SK-N-SH (cell line): ENCODE results near the gene PCDHGA5. TPM values are rescaled to one million over a fixed set of nuclear protein-coding genes. Genes with fewer than 3 reads are reported as not detected.

Experiments used
- CTCF ChIA-PET: fragments of 300-600, 350-600 bp; formaldehyde crosslinking; extraction: SDS; loops from one replicate; lab custom pipeline; 2021; lab: Yijun Ruan, JAX
- POLR2A ChIA-PET: fragments of 350-600 bp; sonication (Branson Sonifier 250); formaldehyde crosslinking; extraction: SDS; loops from one replicate; lab custom pipeline; 2020; ENCODE audit warnings: antibody characterized with exemption, inconsistent platforms; lab: Yijun Ruan, JAX
- DNase-seq: peaks from one replicate; pipeline ENCODE4 v3.0.0; 2012
- H2AFZ ChIP-seq: fragments of 200-600 bp; sonication (generic); 2 replicates; pipeline ENCODE4 v1.8.1; 2016; ENCODE audit warnings: antibody characterized with exemption, mild to moderate bottlenecking, low read depth
- H3F3A ChIP-seq: fragments of 200-600 bp; sonication (generic); replicated peaks from 2 replicates; pipeline ENCODE3; 2016; ENCODE audit warnings: antibody characterized with exemption, mild to moderate bottlenecking; ENCODE audit not compliant: insufficient read depth
- H3K27ac ChIP-seq, 2 experiments: fragments of 200-500 bp in 1 of 2; fragments of 200-600 bp in 1 of 2; sonication (Bioruptor generic) in 1 of 2; sonication (generic), shearing (Covaris generic) in 1 of 2; 2 replicates each; pipeline versions ENCODE4 v1.5.1 to v1.6.1; 2014 to 2016; ENCODE audit warnings: low read depth in 2 of 2, inconsistent platforms in 1 of 2, low read length in 1 of 2, mild to moderate bottlenecking in 1 of 2, mixed read lengths in 1 of 2
- H3K27me3 ChIP-seq: fragments of 200-600 bp; sonication (generic), shearing (Covaris generic); 2 replicates; pipeline ENCODE4 v1.6.1; 2016; ENCODE audit warnings: mixed run types; ENCODE audit not compliant: insufficient read depth
- H3K36me3 ChIP-seq, 2 experiments: fragments of 200-500 bp in 1 of 2; fragments of 200-600 bp in 1 of 2; sonication (Bioruptor generic) in 1 of 2; sonication (generic) in 1 of 2; replicated peaks in 1 of 2; 2 replicates each; pipeline versions ENCODE3 to v1.5.1; 2014 to 2016; ENCODE audit warnings: low read length in 1 of 2, mild to moderate bottlenecking in 1 of 2; ENCODE audit not compliant: insufficient read depth in 2 of 2, control insufficient read depth in 1 of 2
- H3K4me1 ChIP-seq, 2 experiments: fragments of 200-500 bp in 1 of 2; fragments of 200-600 bp in 1 of 2; sonication (Bioruptor generic) in 1 of 2; sonication (generic), shearing (Covaris generic) in 1 of 2; 2 replicates each; pipeline versions ENCODE4 v1.5.1 to v1.6.1; 2014 to 2016; ENCODE audit warnings: low read depth in 1 of 2, low read length in 1 of 2, mixed run types in 1 of 2; ENCODE audit not compliant: insufficient read depth in 2 of 2, control insufficient read depth in 1 of 2
- H3K4me2 ChIP-seq: fragments of 200-600 bp; sonication (generic), shearing (Covaris generic); 2 replicates; pipeline ENCODE4 v1.6.1; 2017; ENCODE audit warnings: mixed run types
- H3K4me3 ChIP-seq, 2 experiments: fragments of 200-500 bp in 1 of 2; fragments of 200-600 bp in 1 of 2; sonication (Bioruptor generic) in 1 of 2; sonication (generic), shearing (Covaris generic) in 1 of 2; 2 replicates each; pipeline versions ENCODE4 v1.5.1 to v1.8.1; 2014 to 2016; ENCODE audit warnings: low read depth in 2 of 2, inconsistent platforms in 1 of 2, low read length in 1 of 2, mild to moderate bottlenecking in 1 of 2, mixed read lengths in 1 of 2, moderate library complexity in 1 of 2
- H3K79me2 ChIP-seq: fragments of 200-600 bp; sonication (generic); 2 replicates; pipeline ENCODE4 v1.8.1; 2017; ENCODE audit warnings: mild to moderate bottlenecking; ENCODE audit not compliant: insufficient read depth
- H3K9ac ChIP-seq: fragments of 200-600 bp; sonication (generic); 2 replicates; pipeline ENCODE4 v1.6.1; 2017; ENCODE audit warnings: mixed run types
- H3K9me2 ChIP-seq: fragments of 200-600 bp; sonication (generic); 2 replicates; pipeline ENCODE4 v1.6.1; 2017; ENCODE audit warnings: mixed run types
- H3K9me3 ChIP-seq: fragments of 200-600 bp; sonication (generic); 2 replicates; pipeline ENCODE4 v1.6.1; 2017; ENCODE audit warnings: mixed run types, mild to moderate bottlenecking, moderate library complexity
- H4K20me1 ChIP-seq: fragments of 200-600 bp; sonication (generic); 2 replicates; pipeline ENCODE4 v1.6.1; 2017; ENCODE audit warnings: mild to moderate bottlenecking, mixed run types; ENCODE audit not compliant: insufficient read depth
- CHD2 ChIP-seq: fragments of 150-350 bp; IDR thresholded peaks from 2 replicates; pipeline ENCODE4 v1.6.1; 2018; ENCODE audit warnings: low read length; ENCODE audit not compliant: partially characterized antibody
- EP300 ChIP-seq, 2 experiments: IDR thresholded peaks; 2 replicates each; pipeline versions ENCODE4 v1.4.0 to v1.6.1; 2012; ENCODE audit warnings: borderline replicate concordance in 1 of 2, low read depth in 1 of 2, low read length in 1 of 2
- FOSL2 ChIP-seq: IDR thresholded peaks from 2 replicates; pipeline ENCODE4 v1.4.0; 2012; ENCODE audit warnings: low read depth, mild to moderate bottlenecking, moderate library complexity, borderline replicate concordance
- FOXJ3 ChIP-seq: sonication (generic); formaldehyde crosslinking; IDR thresholded peaks from 2 replicates; pipeline ENCODE4 v1.5.1; 2020; ENCODE audit warnings: mild to moderate bottlenecking, missing genetic modification reagents
- FOXM1 ChIP-seq: IDR thresholded peaks from 2 replicates; pipeline ENCODE4 v1.4.0; 2012; ENCODE audit warnings: low read depth, mild to moderate bottlenecking
- GATA2 ChIP-seq: sonication (generic); formaldehyde crosslinking; IDR thresholded peaks from 2 replicates; pipeline ENCODE4 v1.5.0; 2020; ENCODE audit warnings: mild to moderate bottlenecking, missing genetic modification reagents
- IRF3 ChIP-seq: fragments of 150-350 bp; IDR thresholded peaks from 2 replicates; pipeline ENCODE4 v1.6.1; 2016; ENCODE audit warnings: mild to moderate bottlenecking, low read depth, low read length
- JUND ChIP-seq: IDR thresholded peaks from 2 replicates; pipeline ENCODE4 v1.4.0; 2012
- MEF2A ChIP-seq: IDR thresholded peaks from 2 replicates; pipeline ENCODE4 v1.4.0; 2012; ENCODE audit warnings: low read depth, borderline replicate concordance
- NFIC ChIP-seq: IDR thresholded peaks from 2 replicates; pipeline ENCODE4 v1.4.0; 2012; ENCODE audit warnings: borderline replicate concordance
- NRF1 ChIP-seq: IDR thresholded peaks from 2 replicates; pipeline ENCODE4 v1.6.1; 2012; ENCODE audit warnings: low read depth, mild to moderate bottlenecking, low read length
- POLR2AphosphoS5 ChIP-seq: IDR thresholded peaks from 2 replicates; pipeline ENCODE4 v1.6.1; 2012; ENCODE audit warnings: low read depth, low read length
- RFX5 ChIP-seq: IDR thresholded peaks from 2 replicates; pipeline ENCODE4 v1.6.1; 2012; ENCODE audit warnings: mild to moderate bottlenecking, improper control_type of control experiment, low read length
- SIN3A ChIP-seq: IDR thresholded peaks from 2 replicates; pipeline ENCODE4 v1.6.1; 2012; ENCODE audit warnings: low read depth, mild to moderate bottlenecking, low read length, moderate library complexity, borderline replicate concordance
- SMC3 ChIP-seq: IDR thresholded peaks from 2 replicates; pipeline ENCODE4 v1.6.1; 2012; ENCODE audit warnings: low read depth, low read length, improper control_type of control experiment
- TCF12 ChIP-seq: IDR thresholded peaks from 2 replicates; pipeline ENCODE4 v1.4.0; 2012
- USF1 ChIP-seq: IDR thresholded peaks from 2 replicates; pipeline ENCODE4 v1.4.0; 2012; ENCODE audit warnings: low read depth, borderline replicate concordance
- YY1 ChIP-seq: IDR thresholded peaks from 2 replicates; pipeline ENCODE4 v1.4.0; 2012; ENCODE audit warnings: low read depth, mild to moderate bottlenecking
- WGBS: methylation state at CpG from one replicate; pipeline ENCODE4 v1.1.6; 2017; ENCODE audit warnings: low lambda C conversion rate; 5-methylcytosine and 5-hydroxymethylcytosine counted together
- polyA plus RNA-seq, 3 experiments: library from polyadenylated mRNA; depleted of rRNA; stranded (reverse); fragments of >200 nt; gene quantifications; 2 replicates each; pipeline ENCODE4 v1.2.3, GENCODE V29; 2012
- TF ChIP-seq, protein P1 (sequence below): IDR thresholded peaks from 2 replicates; pipeline ENCODE4 v1.6.1; 2012; ENCODE audit warnings: mild to moderate bottlenecking, low read depth, low read length, moderate library complexity
- TF ChIP-seq, protein P2 (sequence below): fragments of 150-350 bp; IDR thresholded peaks from 2 replicates; pipeline ENCODE4 v1.6.1; 2017; ENCODE audit warnings: antibody characterized with exemption, low read length, low read depth, borderline replicate concordance

PCDHGA5 gene
- polyA plus RNA-seq, 1 of the 3 experiments (the other 2 are of a cell fraction), result 0.71 TPM

DNA sequence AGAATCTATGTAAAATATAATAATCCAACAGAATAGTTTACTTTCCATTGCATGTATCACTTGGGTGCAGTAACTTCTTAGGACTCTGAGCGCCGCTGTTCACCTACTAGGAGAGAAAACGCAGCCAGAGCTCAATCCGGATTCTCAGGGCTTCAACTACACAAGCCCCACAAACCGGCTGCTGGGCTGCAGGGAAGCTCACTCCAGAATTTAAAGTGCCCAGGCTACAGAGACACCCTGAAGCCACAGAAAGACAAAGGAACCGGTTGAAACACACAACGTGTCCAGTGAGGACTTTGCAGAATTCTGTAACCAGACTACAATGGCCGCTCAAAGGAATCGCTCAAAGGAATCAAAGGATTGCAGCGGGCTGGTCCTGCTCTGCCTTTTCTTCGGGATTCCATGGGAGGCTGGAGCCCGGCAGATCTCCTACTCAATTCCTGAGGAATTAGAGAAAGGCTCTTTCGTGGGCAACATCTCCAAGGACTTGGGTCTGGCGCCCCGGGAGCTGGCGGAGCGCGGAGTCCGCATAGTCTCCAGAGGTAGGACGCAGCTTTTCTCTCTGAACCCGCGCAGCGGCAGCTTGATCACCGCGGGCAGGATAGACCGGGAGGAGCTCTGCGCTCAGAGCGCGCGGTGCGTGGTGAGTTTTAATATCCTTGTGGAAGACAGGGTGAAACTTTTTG lies 49.0 kb downstream of the PCDHGA5 start, which contains the start of gene PCDHGA10 (continued):
- TF ChIP-seq RFX5, result no peak
- peak; percentile 26; the same call in 1 of the 2 replicates for TF ChIP-seq SMC3
- TF ChIP-seq CHD2, result no peak
- no peak for TF ChIP-seq POLR2AphosphoS5
- TF ChIP-seq EP300 (IDR thresholded peaks at IDR 0.05; ENCODE audit: borderline replicate concordance in 1 of 2, low read depth in 1 of 2, low read length in 1 of 2), result no peak
- no peak for TF ChIP-seq NFIC
- no peak for TF ChIP-seq NRF1
- no peak for TF ChIP-seq FOXM1
- TF ChIP-seq IRF3, result no peak
- no peak for TF ChIP-seq FOSL2

DNA sequence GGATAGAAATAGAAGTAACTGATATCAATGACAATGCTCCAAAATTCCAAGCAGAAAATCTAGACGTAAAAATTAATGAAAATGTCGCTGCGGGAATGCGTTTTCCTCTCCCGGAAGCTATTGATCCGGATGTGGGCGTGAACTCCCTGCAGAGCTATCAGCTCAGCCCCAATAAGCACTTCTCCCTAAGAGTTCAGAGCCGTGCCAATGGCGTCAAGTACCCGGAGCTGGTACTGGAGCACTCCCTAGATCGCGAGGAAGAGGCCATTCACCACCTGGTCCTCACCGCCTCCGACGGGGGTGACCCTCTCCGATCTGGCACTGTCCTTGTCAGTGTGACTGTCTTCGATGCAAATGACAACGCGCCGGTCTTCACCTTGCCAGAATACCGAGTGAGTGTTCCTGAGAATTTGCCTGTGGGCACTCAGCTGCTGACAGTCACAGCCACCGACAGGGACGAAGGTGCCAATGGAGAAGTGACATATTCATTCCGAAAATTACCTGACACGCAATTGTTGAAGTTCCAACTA lies 49.6 kb downstream of the PCDHGA5 start:
- no peaks in the 10 kb centered on the region for H4K20me1 ChIP-seq
- H3F3A ChIP-seq, result peaks cover 4% of the 10 kb centered on the region
- H3K79me2 ChIP-seq, result no peaks in the 10 kb centered on the region
- ChIA-PET POLR2A (no interaction called here), CTCF (interaction anchor here (0.9 to 2.5 kb wide), 5 partner anchors 11 to 329 kb away, joined by 3 to 11 read pairs (median 4); no protein-coding TSS in a partner anchor)
- no peaks in the 10 kb centered on the region for H3K36me3 ChIP-seq
- no peak for TF ChIP-seq USF1
- no peak for TF ChIP-seq SMC3
- no peak for TF ChIP-seq RFX5
- TF ChIP-seq, protein P1, sequence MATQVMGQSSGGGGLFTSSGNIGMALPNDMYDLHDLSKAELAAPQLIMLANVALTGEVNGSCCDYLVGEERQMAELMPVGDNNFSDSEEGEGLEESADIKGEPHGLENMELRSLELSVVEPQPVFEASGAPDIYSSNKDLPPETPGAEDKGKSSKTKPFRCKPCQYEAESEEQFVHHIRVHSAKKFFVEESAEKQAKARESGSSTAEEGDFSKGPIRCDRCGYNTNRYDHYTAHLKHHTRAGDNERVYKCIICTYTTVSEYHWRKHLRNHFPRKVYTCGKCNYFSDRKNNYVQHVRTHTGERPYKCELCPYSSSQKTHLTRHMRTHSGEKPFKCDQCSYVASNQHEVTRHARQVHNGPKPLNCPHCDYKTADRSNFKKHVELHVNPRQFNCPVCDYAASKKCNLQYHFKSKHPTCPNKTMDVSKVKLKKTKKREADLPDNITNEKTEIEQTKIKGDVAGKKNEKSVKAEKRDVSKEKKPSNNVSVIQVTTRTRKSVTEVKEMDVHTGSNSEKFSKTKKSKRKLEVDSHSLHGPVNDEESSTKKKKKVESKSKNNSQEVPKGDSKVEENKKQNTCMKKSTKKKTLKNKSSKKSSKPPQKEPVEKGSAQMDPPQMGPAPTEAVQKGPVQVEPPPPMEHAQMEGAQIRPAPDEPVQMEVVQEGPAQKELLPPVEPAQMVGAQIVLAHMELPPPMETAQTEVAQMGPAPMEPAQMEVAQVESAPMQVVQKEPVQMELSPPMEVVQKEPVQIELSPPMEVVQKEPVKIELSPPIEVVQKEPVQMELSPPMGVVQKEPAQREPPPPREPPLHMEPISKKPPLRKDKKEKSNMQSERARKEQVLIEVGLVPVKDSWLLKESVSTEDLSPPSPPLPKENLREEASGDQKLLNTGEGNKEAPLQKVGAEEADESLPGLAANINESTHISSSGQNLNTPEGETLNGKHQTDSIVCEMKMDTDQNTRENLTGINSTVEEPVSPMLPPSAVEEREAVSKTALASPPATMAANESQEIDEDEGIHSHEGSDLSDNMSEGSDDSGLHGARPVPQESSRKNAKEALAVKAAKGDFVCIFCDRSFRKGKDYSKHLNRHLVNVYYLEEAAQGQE, result no peak
- no peak for TF ChIP-seq GATA2 (CRISPR knock-in tag)
- no peak for TF ChIP-seq JUND
- no peak for TF ChIP-seq YY1
- TF ChIP-seq SIN3A, result no peak
- TF ChIP-seq, protein P2, sequence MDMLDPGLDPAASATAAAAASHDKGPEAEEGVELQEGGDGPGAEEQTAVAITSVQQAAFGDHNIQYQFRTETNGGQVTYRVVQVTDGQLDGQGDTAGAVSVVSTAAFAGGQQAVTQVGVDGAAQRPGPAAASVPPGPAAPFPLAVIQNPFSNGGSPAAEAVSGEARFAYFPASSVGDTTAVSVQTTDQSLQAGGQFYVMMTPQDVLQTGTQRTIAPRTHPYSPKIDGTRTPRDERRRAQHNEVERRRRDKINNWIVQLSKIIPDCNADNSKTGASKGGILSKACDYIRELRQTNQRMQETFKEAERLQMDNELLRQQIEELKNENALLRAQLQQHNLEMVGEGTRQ, result no peak
- TF ChIP-seq TCF12, result no peak
- no peak for TF ChIP-seq MEF2A
- no peak for TF ChIP-seq EP300 (IDR thresholded peaks at IDR 0.05; ENCODE audit: borderline replicate concordance in 1 of 2, low read depth in 1 of 2, low read length in 1 of 2)
- no peak for TF ChIP-seq FOXJ3 (CRISPR knock-in tag)
- H3K27me3 ChIP-seq, result no peaks in the 10 kb centered on the region
- DNase-seq, result no peak
- H3K27ac ChIP-seq, result no peak overlapping the region
- H2AFZ ChIP-seq, result no peak overlapping the region
- H3K4me2 ChIP-seq, result no peak overlapping the region
- WGBS, result 92% methylated on average over 23 of the region's 25 CpGs
- no peak overlapping the region for H3K9ac ChIP-seq
- no peaks in the 10 kb centered on the region; a peak in 1 of 4 replicates for H3K4me1 ChIP-seq
- no peaks in the 10 kb centered on the region for H3K9me3 ChIP-seq
- H3K4me3 ChIP-seq, result no peak overlapping the region; a peak in 2 of 4 replicates
- no peaks in the 10 kb centered on the region for H3K9me2 ChIP-seq
